GM21529 (cell line): ENCODE results near the gene ABT1.

Experiments used
- ATAC-seq: cut with Tn5 transposase; IDR thresholded peaks from one replicate; pipeline ENCODE4 v1.9.1; 2021; ENCODE audit not compliant: unreplicated experiment

Gene ABT1

DNA sequence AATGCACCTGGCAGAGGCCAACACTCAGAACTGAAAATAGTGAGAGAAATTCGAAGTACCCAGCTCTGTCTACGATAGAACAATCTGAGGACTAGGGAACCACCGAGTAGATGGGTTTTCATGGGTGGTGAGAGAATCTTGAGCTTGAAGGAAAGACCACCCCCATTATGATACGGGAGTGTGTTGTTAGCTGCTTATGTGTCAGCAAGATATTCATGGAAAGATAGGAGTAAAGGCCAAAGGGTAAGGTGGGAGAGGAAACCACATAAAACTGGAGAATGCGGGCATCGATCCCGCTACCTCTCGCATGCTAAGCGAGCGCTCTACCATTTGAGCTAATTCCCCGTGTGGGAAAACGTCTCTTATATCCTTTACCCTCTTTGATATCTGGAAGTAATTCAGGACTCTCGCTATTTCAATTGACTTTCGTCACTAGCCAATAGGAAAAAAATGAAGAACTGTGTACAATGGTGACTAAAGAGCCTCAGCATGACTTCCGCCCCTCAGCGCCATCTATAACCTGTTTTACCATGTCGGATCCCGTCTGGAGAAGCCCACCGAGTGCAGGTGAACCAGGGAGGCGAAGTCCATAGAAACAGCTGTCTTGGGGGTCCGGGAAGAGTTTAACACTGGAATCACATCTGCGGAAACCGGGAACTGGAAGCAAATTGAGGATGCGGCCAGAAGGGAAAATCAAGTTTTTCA, 25.0 kb upstream of the ABT1 start:
- ATAC-seq, result no peak

DNA sequence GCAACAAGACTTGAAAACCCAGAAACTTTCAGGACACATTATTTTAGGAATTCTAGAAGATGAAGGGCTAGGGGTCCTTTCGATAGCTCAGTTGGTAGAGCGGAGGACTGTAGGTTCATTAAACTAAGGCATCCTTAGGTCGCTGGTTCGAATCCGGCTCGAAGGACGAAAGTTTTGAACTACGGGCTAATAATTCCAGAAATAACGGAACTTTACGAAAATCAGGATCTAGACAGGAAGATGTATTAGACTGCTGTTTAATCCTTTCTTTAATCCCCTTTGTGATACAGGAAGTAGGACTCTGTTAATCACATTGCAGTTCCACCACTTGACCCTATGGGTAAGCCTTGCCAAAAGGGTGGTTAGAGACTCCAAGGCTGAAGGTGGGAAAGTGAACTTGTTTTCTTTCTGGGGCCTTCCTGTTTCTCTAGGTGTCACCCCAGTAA, 21.2 kb upstream of the ABT1 start:
- ATAC-seq, result no peak

DNA sequence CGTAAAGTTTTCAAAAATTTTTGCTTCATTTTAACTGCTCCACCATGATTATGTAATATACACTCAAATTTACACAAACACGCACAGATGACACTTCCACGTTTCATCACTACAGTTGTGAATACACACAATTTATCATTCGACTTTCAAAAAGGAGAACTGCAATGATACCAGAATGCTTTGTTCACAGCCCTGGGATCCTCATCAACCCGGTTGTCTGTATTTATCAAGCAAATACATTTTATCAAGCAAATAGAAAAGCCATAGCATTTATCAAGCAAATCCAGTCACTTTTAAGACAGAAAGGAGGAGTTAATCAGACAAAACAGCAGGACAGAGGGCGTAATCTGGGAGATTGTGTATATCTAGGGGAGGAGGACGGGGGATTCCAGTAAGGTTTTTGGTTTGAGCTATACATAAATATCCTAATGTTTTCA, 20.3 kb upstream of the ABT1 start:
- ATAC-seq, result no peak

DNA sequence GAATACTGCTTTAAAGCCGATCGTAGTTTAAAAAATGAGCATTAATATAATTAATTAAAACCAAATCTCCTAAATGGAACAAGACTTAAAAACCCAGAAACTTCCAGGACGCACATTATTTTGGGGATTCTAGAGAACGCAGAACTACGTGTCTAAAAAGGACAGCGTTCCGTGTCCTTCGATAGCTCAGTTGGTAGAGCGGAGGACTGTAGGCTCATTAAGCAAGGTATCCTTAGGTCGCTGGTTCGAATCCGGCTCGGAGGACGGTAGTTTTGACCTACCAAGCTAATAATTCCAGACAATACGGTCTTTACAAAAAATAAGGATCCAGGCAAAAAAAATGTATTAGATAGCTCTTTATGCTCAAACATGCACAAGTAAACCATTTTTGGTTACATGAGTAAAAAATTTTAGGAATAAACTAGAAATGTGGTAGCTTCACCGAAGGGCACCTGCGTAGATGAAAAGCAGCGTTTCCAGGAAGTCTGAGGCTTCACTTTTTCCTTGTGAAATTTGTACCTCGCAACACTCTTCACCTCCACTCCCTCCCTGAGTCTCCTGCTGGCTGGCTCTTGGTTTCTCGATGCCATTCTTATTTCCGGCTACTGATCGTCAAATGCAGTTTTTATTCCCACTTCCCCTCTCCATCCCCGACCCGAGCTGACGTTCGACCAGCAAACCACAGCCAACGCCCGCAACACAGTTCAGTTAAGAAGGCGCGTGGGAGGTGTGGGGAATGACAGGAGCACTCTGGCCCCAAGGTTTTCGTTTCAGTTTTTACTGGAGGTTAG, 19.6 kb upstream of the ABT1 start:
- no peak for ATAC-seq

DNA sequence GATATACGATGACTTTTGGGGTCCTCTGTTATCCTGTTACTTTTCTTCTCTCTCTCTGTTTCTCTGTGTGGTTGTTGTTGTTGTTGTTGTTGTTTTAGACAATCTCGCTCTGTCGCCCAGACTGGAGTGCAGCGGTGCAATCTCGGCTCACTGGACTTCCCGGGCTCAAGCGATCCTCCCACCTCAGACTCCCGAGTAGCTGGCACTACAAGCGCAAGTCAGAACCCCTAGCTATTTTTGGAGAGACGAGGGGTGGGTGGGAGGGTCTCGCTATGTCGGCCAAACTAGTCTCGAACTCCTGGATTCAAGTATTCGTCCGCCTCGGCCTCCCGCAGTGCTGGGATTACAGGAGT, 19.1 kb upstream of the ABT1 start:
- ATAC-seq, result no peak

DNA sequence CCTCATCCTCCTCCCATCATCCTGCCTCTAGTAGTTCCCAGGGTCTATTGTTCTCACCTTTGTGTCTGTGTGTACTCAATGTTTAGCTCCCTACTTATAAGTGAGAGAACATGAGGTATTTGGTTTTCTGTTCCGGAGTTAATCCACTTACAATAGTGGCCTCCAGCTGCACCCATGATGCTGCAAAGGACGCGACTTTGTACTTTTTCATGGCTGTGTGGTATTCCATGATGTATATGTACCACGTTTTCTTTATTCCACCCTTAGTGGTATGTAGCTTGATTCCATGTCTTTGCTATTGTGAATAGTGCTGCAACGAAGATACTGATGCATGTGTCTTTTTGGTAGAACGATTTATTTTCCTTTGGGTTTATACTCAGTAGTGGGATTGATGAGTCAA, 18.5 kb upstream of the ABT1 start:
- no peak for ATAC-seq

DNA sequence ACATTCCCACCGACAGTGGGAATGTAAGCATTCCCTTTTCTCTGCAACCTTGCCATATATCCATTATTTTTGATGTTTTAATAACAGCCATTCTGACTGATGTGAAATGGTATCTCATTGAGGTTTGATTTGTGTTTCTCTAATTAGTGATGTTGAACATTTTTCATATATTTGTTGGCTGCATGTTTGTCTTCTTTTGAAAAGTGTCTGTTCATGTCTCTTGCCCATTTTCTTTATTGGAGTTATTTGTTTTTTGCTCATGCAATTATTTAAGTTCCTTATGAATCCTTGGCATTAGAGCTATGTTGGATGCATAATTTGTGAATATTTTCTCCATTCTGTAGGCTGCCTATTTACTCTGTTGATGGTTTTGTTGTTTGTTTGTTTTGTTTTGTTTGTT, 18.0 kb upstream of the ABT1 start:
- ATAC-seq, result no peak

DNA sequence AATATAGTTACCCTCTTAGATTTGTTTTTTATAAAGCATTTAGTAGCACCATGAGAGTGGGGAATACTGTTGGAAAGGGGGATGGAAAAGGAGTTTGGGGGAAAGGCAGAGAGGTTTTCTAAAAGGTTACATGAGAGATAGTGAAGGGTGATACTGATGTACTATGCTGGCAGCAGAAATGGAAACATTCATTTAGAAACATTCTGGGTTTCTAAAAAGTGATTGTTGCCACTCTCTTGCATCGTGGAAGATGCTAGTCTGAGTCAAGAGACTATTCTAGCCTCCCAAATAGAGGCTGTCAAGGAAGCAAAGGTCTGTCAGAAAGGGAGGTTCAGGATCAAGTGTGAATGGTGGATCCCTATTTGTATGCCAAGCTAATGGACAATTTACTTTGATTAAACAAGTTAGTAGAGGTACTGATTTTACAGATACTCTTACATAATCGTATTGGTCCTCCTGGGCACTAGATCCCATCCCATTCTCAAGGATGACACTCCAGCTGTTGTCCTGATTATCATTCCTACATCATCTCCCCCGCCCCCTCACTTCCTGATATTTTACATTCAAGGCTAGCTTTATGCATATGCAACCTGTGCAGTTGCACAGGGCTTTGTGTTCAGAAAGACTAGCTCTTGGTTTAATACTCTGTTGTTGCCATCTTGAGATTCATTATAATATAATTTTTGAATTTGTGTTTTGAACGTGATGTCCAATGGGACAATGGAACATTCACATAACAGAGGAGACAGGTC, 15.4 kb upstream of the ABT1 start:
- no peak for ATAC-seq

DNA sequence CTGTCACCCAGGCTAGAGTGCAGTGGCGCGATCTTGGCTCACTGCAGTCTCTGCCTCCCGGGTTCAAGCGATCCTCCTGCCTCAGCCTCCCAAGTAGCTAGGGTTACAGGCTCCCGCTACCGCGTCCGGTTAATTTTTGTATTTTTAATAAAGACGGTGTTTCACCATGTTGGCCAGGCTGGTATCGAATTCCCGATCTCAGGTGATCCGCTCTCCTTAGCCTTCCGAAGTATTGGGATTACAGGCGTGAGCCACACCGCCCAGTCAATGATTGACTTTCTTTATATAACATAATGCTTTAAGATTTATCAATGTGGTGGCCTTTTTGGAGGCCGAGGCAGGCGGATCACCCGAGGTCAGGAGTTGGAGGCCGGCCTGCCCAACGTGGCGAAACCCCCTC, 7.8 kb upstream of the ABT1 start:
- ATAC-seq, result no peak

DNA sequence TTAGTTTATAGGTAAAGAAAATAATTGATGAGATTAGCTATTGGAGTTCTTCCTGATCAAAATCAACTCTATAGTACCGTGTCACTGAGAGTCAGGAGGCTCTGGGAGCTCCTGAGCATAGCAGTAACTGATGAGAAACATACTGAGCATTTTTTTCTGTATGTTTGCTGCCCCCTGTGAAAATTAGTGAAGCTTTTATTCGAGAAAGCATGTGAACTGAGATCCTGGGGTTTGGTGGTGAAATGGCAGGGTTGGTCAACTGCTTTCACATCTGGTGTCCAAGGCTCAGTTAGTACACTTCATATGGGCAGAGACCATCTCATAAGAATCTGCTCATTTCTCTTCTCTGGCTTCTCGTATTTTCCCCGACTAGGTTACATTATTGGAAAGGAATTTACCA, 4.1 kb upstream of the ABT1 start:
- ATAC-seq, result no peak

DNA sequence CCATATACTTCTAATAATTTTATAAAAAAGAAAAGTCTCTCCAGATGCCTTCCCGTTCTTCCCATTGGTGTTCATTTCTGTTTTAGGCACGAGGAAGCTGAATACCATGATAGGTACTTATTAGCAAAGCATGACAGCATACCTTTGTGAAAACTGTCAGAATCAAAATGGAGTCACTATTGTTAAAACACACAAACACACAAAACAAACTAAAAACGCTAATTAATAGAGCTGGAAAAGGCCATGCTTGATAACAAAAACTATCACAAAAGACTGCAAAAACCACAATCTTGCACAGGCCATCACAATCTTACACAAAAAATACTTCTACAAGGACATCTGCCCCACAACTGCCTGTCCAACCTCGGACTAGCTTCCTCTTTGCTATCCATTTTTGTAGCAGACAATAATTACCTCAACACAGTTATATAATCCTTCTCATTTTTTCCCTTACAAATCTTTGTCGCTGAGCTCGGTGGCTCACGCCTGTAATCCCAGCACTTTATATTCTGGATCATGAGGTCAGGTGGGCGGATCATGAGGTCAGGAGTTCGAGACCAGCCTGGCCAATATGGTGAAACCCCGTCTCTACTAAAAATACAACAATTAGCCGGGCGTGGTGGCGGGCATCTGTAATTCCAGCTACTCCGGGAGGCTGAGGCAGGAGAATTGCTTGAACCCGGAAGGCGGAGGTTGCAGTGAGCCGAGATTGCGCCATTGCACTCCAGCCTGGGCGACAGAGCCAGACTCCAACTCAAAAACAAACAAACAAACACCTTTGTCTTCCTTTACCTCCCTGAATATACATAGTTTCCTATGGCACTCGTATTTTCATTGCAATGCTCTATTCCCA, 3.2 kb upstream of the ABT1 start:
- no peak for ATAC-seq

DNA sequence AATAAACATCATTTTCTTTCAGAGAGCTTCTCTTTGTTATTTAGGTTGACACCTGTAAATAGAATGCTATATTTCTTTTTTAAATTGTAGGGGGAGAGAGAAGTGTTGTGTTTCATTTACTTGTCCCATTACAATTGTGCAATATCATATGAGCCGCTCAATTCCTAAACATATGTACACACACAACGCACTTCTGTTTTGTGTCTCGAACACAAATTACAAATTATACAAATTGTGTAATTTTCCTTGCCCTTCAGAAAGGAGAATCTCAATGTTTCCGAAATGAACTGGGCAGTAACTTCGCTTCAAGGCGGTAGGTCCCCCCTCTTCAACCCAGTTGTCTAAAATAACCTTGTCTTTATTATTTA, 2.6 kb upstream of the ABT1 start:
- no peak for ATAC-seq

DNA sequence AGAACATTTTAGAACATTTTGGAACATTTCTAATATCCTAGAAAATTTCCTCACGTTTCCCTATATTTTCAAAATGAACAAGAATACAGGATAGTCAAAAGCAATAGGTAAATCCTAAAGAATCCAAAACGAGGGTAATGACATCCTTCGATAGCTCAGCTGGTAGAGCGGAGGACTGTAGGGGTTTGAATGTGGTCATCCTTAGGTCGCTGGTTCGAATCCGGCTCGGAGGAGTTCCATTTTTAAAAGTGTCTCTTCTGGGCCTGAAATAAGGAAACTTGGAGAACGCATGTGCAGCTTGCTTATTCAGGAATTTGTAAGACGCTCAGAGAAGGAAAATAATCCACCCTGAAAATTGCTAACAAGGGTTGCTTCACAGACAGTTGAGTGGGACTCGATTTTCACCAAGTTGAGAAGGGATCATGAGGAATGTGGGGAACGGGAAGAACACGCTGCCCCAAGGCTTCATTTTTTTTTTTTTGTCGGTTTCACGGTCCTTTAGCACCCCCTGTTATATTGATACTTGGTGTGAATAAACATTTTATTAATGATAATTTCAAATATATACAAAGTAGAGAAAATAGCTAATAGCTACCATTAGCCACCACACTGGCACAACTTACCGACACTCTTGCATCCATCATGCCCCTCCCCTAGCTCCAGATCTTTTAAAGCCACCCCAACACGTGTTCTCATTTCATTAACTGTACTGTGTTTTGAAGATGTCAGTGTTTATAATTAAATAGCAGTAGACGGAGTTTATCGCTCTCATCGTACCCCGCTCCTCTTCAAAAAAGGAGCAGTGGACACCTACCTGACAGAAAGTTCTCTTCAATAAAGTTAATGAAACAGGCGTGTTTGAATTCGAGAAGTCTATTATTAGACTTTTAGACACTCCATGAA, 1.8 kb upstream of the ABT1 start:
- no peak for ATAC-seq

DNA sequence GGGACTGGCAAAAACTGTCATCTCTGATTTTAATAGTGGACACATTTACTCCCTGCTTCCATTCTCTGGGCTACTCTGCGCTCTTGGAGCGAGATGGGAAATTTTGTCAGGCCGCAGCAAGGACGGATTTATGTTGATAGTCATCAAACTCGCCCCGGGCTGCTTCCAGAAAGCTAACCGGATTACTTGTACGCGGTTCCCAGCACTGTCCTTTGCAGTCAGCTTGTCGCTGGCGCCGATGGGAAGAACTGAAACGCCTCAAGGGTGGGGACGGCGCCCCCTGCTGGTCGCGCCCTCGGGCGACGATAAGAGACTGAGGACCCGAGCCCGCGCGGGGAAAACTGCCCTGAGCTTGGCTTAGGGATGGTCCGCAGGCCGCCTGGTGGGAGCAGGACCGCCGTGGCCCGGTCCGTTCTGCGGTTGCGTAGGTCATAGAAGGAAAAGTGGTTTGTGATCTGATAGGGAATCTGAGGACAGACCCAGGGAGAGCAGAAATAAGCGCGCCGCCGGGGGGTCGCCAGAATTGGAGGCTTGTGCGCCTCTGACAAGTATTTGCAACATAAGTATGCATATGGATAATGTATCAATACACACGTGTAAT, 984 bp upstream of the ABT1 start:
- ATAC-seq, result peak; percentile 61

DNA sequence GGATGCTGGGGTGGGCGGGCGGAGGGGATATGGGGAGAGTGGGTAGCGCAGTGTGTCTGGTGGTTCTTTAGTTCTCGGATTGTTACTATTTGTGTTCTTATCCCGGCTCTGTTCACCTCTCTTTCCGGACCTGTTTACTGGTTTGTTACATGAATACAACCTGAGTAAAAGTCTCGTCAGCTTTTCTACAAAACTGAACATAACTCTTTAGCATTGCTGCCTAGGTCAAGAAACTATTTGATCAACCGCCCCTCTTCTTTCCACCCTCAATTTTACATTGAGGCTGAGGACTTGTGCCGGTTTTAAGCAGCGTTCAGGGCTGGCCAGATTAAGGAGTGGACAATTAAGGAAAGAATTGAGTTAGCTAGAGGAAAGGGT, 625 bp downstream of the ABT1 start:
- no peak for ATAC-seq

DNA sequence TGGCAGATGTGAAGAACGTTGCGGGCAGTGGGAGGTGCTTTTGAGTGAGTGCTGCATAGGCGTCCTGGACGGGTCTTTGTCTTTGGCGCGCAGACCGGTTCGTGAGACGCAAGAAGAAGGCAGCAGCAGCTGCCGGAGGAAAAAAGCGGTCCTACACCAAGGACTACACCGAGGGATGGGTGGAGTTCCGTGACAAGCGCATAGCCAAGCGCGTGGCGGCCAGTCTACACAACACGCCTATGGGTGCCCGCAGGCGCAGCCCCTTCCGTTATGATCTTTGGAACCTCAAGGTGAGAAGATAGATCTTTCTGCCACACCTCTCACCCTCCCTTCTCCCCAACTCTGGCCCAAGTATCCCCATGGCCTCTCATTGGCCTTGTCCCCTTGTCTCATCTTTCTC, 1.1 kb downstream of the ABT1 start:
- no peak for ATAC-seq

DNA sequence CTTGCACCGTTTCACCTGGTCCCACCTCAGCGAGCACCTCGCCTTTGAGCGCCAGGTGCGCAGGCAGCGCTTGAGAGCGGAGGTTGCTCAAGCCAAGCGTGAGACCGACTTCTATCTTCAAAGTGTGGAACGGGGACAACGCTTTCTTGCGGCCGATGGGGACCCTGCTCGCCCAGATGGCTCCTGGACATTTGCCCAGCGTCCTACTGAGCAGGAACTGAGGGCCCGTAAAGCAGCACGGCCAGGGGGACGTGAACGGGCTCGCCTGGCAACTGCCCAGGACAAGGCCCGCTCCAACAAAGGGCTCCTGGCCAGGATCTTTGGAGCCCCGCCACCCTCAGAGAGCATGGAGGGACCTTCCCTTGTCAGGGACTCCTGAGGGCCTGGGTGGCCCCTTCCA, 1.5 kb downstream of the ABT1 start:
- no peak for ATAC-seq

DNA sequence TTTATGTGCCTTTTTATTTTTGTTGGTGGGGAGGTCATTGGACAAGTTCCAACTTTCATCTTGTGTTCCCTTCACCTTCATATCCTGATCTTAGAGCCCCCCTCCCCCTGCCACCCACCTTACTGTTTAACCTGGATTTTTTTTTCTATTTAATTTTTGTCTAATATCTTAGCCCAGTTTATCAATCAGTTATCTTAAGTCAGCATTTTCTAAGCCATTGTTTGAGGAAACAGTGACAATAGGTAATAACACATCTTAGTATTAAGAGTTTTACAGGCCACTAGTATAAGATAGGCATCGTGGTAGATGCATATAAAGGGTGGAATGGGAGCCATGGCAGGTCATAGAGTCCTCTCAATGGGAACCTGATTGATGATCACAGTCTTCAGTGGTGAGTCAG, 2.4 kb downstream of the ABT1 start:
- no peak for ATAC-seq

DNA sequence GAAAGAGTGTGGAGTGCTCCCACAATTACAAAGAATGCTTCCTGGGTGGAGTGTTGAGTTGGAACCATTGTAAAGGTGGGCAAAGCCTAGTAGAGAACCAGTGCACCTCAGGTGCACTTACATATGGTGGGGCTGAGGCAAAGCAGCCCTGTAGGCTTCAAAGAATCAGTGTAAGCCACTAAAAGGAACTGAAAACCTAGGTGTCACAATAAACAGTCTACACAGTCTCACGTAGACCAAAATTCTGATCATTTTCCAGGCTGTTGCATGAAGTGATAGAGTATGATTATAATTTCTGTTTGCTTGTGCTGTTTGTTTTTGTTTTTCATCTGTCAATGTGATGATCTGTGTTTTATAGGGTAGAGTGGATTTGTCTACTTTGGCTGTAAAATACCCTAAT, 2.8 kb downstream of the ABT1 start:
- ATAC-seq, result no peak

DNA sequence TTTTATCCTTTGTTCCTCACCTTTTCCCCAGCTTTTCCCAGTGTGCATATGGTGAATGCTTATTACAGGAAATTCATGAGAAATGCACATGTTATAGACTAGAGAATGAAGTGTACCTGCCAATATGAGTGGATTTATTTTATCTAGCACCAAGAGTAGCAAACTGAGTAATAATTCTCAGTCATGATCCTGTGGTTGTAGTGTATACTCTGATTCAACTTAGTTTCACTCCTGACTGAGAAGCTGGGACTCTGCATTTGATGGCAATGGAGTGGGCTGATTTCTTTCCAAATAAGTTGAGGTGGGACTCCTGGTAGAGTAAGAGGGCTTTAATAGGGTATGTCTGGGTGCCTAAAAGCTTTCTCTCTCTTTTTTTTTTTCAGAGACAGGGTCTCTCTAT, 4.0 kb downstream of the ABT1 start:
- ATAC-seq, result no peak
